Panc1 (cell line): ENCODE measurements around the gene UBE2M.
A peak's percentile ranks its signal among the peaks of the same experiment; 100 is the strongest.

Experiments used
- TF ChIP-seq, protein P1 (sequence below): fragments of 450-650 bp; IDR thresholded peaks from 2 replicates; pipeline ENCODE4 v1.5.1; 2017; ENCODE audit warnings: mild to moderate bottlenecking
- TF ChIP-seq, protein P2 (sequence below), 2 experiments: IDR thresholded peaks; 2 replicates each; pipeline ENCODE4 v1.6.1; 2011 to 2012; ENCODE audit warnings: low read depth in 2 of 2, control low read depth in 1 of 2, low read length in 1 of 2, mild to moderate bottlenecking in 1 of 2, moderate library complexity in 1 of 2; ENCODE audit not compliant: insufficient read depth in 1 of 2

DNA sequence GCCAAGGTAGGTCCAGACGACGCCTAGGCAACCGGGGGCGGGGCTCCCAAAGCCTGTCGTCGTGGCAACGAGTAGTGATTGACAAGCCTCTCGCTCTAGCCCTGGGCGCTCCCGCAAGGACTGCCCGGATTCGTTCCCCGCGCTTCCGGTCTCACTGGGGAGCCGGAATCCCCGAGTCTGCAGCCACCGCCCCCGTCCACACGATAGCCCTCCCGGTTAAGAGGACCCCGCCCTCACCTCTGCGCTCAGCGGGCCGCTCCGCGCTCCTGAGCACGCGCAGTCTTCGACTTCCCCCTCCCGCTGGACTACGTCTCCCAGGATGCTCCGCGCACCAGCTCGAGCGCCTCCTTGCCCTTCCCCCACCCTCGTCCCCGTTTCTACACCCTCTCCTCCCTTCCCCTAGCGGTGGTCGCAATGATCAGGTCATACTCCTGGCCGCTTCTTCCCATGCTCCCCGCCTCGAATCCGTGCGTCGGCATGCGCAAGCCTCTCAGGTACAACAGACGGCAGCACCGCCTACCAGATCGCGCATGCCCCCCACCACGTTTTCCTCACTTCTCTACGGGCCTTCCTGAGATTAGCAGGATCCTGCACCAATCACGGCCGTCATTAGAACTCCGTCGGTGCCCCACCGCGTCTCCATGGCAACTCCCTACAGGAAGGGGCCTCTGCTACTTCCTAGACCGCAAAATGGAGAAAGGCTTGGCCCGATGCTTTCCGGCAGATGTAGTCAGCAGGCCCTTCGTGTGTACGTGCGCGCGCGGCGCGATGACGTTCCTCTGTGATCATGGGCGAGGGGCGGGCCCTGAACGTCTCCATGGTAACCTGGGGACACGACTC lies 14.6 kb upstream of the UBE2M start, which contains the start of gene MZF1:
- TF ChIP-seq, protein P1, sequence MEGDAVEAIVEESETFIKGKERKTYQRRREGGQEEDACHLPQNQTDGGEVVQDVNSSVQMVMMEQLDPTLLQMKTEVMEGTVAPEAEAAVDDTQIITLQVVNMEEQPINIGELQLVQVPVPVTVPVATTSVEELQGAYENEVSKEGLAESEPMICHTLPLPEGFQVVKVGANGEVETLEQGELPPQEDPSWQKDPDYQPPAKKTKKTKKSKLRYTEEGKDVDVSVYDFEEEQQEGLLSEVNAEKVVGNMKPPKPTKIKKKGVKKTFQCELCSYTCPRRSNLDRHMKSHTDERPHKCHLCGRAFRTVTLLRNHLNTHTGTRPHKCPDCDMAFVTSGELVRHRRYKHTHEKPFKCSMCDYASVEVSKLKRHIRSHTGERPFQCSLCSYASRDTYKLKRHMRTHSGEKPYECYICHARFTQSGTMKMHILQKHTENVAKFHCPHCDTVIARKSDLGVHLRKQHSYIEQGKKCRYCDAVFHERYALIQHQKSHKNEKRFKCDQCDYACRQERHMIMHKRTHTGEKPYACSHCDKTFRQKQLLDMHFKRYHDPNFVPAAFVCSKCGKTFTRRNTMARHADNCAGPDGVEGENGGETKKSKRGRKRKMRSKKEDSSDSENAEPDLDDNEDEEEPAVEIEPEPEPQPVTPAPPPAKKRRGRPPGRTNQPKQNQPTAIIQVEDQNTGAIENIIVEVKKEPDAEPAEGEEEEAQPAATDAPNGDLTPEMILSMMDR, result no peak
- TF ChIP-seq, protein P2, sequence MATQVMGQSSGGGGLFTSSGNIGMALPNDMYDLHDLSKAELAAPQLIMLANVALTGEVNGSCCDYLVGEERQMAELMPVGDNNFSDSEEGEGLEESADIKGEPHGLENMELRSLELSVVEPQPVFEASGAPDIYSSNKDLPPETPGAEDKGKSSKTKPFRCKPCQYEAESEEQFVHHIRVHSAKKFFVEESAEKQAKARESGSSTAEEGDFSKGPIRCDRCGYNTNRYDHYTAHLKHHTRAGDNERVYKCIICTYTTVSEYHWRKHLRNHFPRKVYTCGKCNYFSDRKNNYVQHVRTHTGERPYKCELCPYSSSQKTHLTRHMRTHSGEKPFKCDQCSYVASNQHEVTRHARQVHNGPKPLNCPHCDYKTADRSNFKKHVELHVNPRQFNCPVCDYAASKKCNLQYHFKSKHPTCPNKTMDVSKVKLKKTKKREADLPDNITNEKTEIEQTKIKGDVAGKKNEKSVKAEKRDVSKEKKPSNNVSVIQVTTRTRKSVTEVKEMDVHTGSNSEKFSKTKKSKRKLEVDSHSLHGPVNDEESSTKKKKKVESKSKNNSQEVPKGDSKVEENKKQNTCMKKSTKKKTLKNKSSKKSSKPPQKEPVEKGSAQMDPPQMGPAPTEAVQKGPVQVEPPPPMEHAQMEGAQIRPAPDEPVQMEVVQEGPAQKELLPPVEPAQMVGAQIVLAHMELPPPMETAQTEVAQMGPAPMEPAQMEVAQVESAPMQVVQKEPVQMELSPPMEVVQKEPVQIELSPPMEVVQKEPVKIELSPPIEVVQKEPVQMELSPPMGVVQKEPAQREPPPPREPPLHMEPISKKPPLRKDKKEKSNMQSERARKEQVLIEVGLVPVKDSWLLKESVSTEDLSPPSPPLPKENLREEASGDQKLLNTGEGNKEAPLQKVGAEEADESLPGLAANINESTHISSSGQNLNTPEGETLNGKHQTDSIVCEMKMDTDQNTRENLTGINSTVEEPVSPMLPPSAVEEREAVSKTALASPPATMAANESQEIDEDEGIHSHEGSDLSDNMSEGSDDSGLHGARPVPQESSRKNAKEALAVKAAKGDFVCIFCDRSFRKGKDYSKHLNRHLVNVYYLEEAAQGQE (IDR thresholded peaks at IDR 0.05; ENCODE audit: insufficient read depth in 1 of 2, low read depth in 2 of 2, low read length in 1 of 2), result peak in 1 of 2 experiments; percentile 51; a peak in 1 of 4 replicates
